NOMO-1 treated with DMSO at 0.1 percent for 48 hours (cell line): ENCODE measurements around the gene TNFRSF11A.

Source experiments
- DNase-seq: peaks from one replicate; lab custom pipeline; 2025; ENCODE audit not compliant: unreplicated experiment; lab: John Stamatoyannopoulos, UW

TNFRSF11A gene

GRCh38 chr18:62377131-62377807 lies 52.2 kb downstream of the TNFRSF11A start:
- DNase-seq: no peak

- DNase-seq: no peak
These were observed 53.9 kb downstream of the TNFRSF11A start for GRCh38 chr18:62379051-62379450.

- DNase-seq: no peak
These were observed 56.3 kb downstream of the TNFRSF11A start for GRCh38 chr18:62381373-62381772.

- DNase-seq: no peak
These were observed 59.0 kb downstream of the TNFRSF11A start for GRCh38 chr18:62384068-62384467.

- no peak for DNase-seq
These were observed 59.5 kb downstream of the TNFRSF11A start for GRCh38 chr18:62384610-62385097.

GRCh38 chr18:62386091-62386490 lies 61.0 kb downstream of the TNFRSF11A start:
- no peak for DNase-seq

GRCh38 chr18:62386601-62387000 lies 61.5 kb downstream of the TNFRSF11A start:
- no peak for DNase-seq

- DNase-seq: no peak
These were observed 62.1 kb downstream of the TNFRSF11A start for GRCh38 chr18:62387257-62387656.

GRCh38 chr18:62388855-62389760 lies 64.0 kb downstream of the TNFRSF11A start:
- DNase-seq: no peak

GRCh38 chr18:62389761-62390481 lies 64.8 kb downstream of the TNFRSF11A start:
- no peak for DNase-seq

GRCh38 chr18:62394006-62394763 lies 69.1 kb downstream of the TNFRSF11A start:
- DNase-seq: no peak

- no peak for DNase-seq
These were observed 71.3 kb downstream of the TNFRSF11A start for GRCh38 chr18:62396381-62396780.

GRCh38 chr18:62396967-62397366 lies 71.9 kb downstream of the TNFRSF11A start:
- no peak for DNase-seq

GRCh38 chr18:62398291-62398690 lies 73.2 kb downstream of the TNFRSF11A start:
- no peak for DNase-seq

GRCh38 chr18:62399276-62399675 lies 74.2 kb downstream of the TNFRSF11A start:
- DNase-seq: peak; percentile 17

GRCh38 chr18:62399781-62400308 lies 74.7 kb downstream of the TNFRSF11A start:
- no peak for DNase-seq

- DNase-seq: no peak
These were observed 75.8 kb downstream of the TNFRSF11A start for GRCh38 chr18:62400916-62401315.

- DNase-seq: no peak
These were observed 77.3 kb downstream of the TNFRSF11A start for GRCh38 chr18:62402342-62402948.

GRCh38 chr18:62403120-62403519 lies 78.0 kb downstream of the TNFRSF11A start:
- no peak for DNase-seq

GRCh38 chr18:62404881-62405280 lies 79.8 kb downstream of the TNFRSF11A start:
- no peak for DNase-seq
